IMR-90 (cell line): ENCODE results near the gene SOST. TPM values are rescaled to one million over a fixed set of nuclear protein-coding genes. Genes with fewer than 3 reads are reported as not detected.

Experiments
- ATAC-seq: fragments of 200-7000 bp; cut with Tn5 transposase; 2 replicates; pipeline ENCODE4 v1.9.1; 2020; ENCODE audit warnings: low read depth, mild to moderate bottlenecking, moderate library complexity
- BruUV-seq: library from RNA; stranded (reverse); fragments of 400-500 nt; replicated peaks from 2 replicates; lab custom pipeline; 2021; lab: Mats Ljungman, UMichigan
- CTCF ChIA-PET: fragments of 300-600 bp; formaldehyde crosslinking; extraction: SDS; loops from one replicate; lab custom pipeline; 2021; ENCODE audit warnings: antibody characterized with exemption; lab: Yijun Ruan, JAX
- POLR2A ChIA-PET: fragments of 300-600 bp; sonication (Branson Sonifier 250); formaldehyde crosslinking; loops from one replicate; lab custom pipeline; 2022; ENCODE audit warnings: antibody characterized with exemption; ENCODE audit not compliant: unreplicated experiment; lab: Charles Lee
- DNase-seq: peaks from one replicate; pipeline ENCODE4 v3.0.0; 2013
- H2AFZ ChIP-seq: replicated peaks from 2 replicates; pipeline ENCODE3; 2013; ENCODE audit warnings: low read length, mild to moderate bottlenecking; ENCODE audit not compliant: poor library complexity
- H2AK5ac ChIP-seq: 2 replicates; pipeline ENCODE4 v1.6.1; 2013; ENCODE audit warnings: low read depth, low read length, inconsistent platforms
- H2AK9ac ChIP-seq: replicated peaks from 2 replicates; pipeline ENCODE3; 2013; ENCODE audit warnings: mild to moderate bottlenecking, low read depth, low read length, moderate library complexity; ENCODE audit not compliant: poor library complexity
- H2BK120ac ChIP-seq: 2 replicates; pipeline ENCODE4 v1.6.1; 2013; ENCODE audit warnings: low read depth, low read length, inconsistent platforms
- H2BK15ac ChIP-seq: 3 replicates; pipeline ENCODE4 v1.6.1; 2013; ENCODE audit warnings: low read depth, low read length, inconsistent platforms
- H2BK20ac ChIP-seq: 2 replicates; pipeline ENCODE4 v1.6.1; 2013; ENCODE audit warnings: low read depth, mild to moderate bottlenecking, inconsistent platforms, low read length, moderate library complexity
- H2BK5ac ChIP-seq: 2 replicates; pipeline ENCODE4 v1.6.1; 2013; ENCODE audit warnings: mild to moderate bottlenecking, low read depth, low read length, inconsistent platforms; ENCODE audit not compliant: poor library complexity, severe bottlenecking
- H3K14ac ChIP-seq: replicated peaks from 2 replicates; pipeline ENCODE4 v1.6.1; 2013; ENCODE audit warnings: low read depth, low read length, inconsistent platforms
- H3K18ac ChIP-seq: 2 replicates; pipeline ENCODE4 v1.6.1; 2013; ENCODE audit warnings: low read depth, low read length, control low read depth
- H3K23ac ChIP-seq: 2 replicates; pipeline ENCODE4 v1.6.1; 2013; ENCODE audit warnings: low read depth, low read length, inconsistent platforms
- H3K27ac ChIP-seq: 2 replicates; pipeline ENCODE4 v1.5.1; 2013; ENCODE audit warnings: mild to moderate bottlenecking, control low read depth, low read length; ENCODE audit not compliant: insufficient read depth
- H3K27me3 ChIP-seq: 2 replicates; pipeline ENCODE4 v1.6.1; 2013; ENCODE audit warnings: low read length; ENCODE audit not compliant: control insufficient read depth, insufficient read depth
- H3K36me3 ChIP-seq: 2 replicates; pipeline ENCODE4 v1.6.1; 2013; ENCODE audit warnings: low read length, mixed read lengths; ENCODE audit not compliant: control insufficient read depth, insufficient read depth
- H3K4ac ChIP-seq: 2 replicates; pipeline ENCODE4 v1.6.1; 2013; ENCODE audit warnings: low read depth, low read length, inconsistent platforms
- H3K4me1 ChIP-seq: 2 replicates; pipeline ENCODE4 v1.6.1; 2013; ENCODE audit warnings: low read length, mixed read lengths; ENCODE audit not compliant: control insufficient read depth, insufficient read depth
- H3K4me2 ChIP-seq: 2 replicates; pipeline ENCODE4 v1.6.1; 2013; ENCODE audit warnings: low read depth, mild to moderate bottlenecking, control low read depth, low read length, moderate library complexity
- H3K4me3 ChIP-seq: 2 replicates; pipeline ENCODE4 v1.5.1; 2013; ENCODE audit warnings: low read depth, mild to moderate bottlenecking, control low read depth, low read length, moderate library complexity; ENCODE audit not compliant: insufficient read depth
- H3K56ac ChIP-seq: 2 replicates; pipeline ENCODE4 v1.6.1; 2013; ENCODE audit warnings: low read length, inconsistent platforms; ENCODE audit not compliant: insufficient read depth; ENCODE audit errors: extremely low read depth
- H3K79me1 ChIP-seq, 2 experiments: 2 replicates each; pipeline ENCODE4 v1.6.1; 2013; ENCODE audit warnings: low read length in 2 of 2, inconsistent platforms in 1 of 2, low read depth in 1 of 2
- H3K9ac ChIP-seq: 2 replicates; pipeline ENCODE4 v1.6.1; 2013; ENCODE audit warnings: low read depth, low read length, control low read depth
- H3K9me1 ChIP-seq: 2 replicates; pipeline ENCODE4 v1.6.1; 2013; ENCODE audit warnings: low read length, inconsistent platforms; ENCODE audit not compliant: insufficient read depth
- H3K9me3 ChIP-seq: 2 replicates; pipeline ENCODE4 v1.6.1; 2013; ENCODE audit warnings: low read length; ENCODE audit not compliant: control insufficient read depth, insufficient read depth
- H4K20me1 ChIP-seq: 2 replicates; pipeline ENCODE4 v1.6.1; 2013; ENCODE audit warnings: low read length, inconsistent platforms; ENCODE audit not compliant: insufficient read depth
- H4K5ac ChIP-seq: 2 replicates; pipeline ENCODE4 v1.6.1; 2013; ENCODE audit warnings: mild to moderate bottlenecking, low read depth, low read length, control low read depth
- H4K8ac ChIP-seq, 2 experiments: 2 replicates each; pipeline ENCODE4 v1.6.1; 2013; ENCODE audit warnings: low read depth in 2 of 2, low read length in 2 of 2, control low read depth in 1 of 2, inconsistent platforms in 1 of 2
- H4K91ac ChIP-seq: 2 replicates; pipeline ENCODE4 v1.6.1; 2013; ENCODE audit warnings: low read depth, low read length, inconsistent platforms; ENCODE audit not compliant: insufficient read depth
- BHLHE40 ChIP-seq: fragments of 150-350 bp; IDR thresholded peaks from 2 replicates; pipeline ENCODE4 v1.6.1; 2016; ENCODE audit warnings: mild to moderate bottlenecking, low read depth, low read length
- CEBPB ChIP-seq: IDR thresholded peaks from 2 replicates; pipeline ENCODE4 v1.6.1; 2012; ENCODE audit warnings: low read depth, low read length, improper control_type of control experiment
- CHD1 ChIP-seq: IDR thresholded peaks from 2 replicates; pipeline ENCODE4 v1.6.1; 2012; ENCODE audit warnings: low read depth, low read length, improper control_type of control experiment
- CTCF ChIP-seq: conservative IDR thresholded peaks from 2 replicates; pipeline ENCODE4 v1.5.1; 2012; ENCODE audit warnings: mild to moderate bottlenecking, low read depth, low read length, improper control_type of control experiment
- FOS ChIP-seq: fragments of 150-350 bp; IDR thresholded peaks from 2 replicates; pipeline ENCODE4 v1.6.1; 2016; ENCODE audit warnings: low read depth, low read length
- MAZ ChIP-seq: IDR thresholded peaks from 2 replicates; pipeline ENCODE4 v1.6.1; 2012; ENCODE audit warnings: low read depth, mild to moderate bottlenecking, low read length, improper control_type of control experiment, moderate library complexity, borderline replicate concordance
- NFE2L2 ChIP-seq: fragments of 150-350 bp; IDR thresholded peaks from 2 replicates; pipeline ENCODE4 v1.6.1; 2016; ENCODE audit warnings: low read depth, mild to moderate bottlenecking, low read length
- RCOR1 ChIP-seq: IDR thresholded peaks from 2 replicates; pipeline ENCODE4 v1.6.1; 2012; ENCODE audit warnings: mild to moderate bottlenecking, low read length, improper control_type of control experiment; ENCODE audit not compliant: insufficient replicate concordance
- SMC3 ChIP-seq: fragments of 150-350 bp; IDR thresholded peaks from 2 replicates; pipeline ENCODE4 v1.6.1; 2016; ENCODE audit warnings: low read depth, mild to moderate bottlenecking, antibody characterized with exemption, low read length, moderate library complexity
- WGBS, 2 experiments: methylation state at CpG; one replicate each; pipeline versions ENCODE4 v1.1.5 to v1.1.7; 2013; ENCODE audit warnings: missing lambda C conversion rate in 2 of 2; ENCODE audit not compliant: insufficient read length in 1 of 2; ENCODE audit errors: extremely low coverage in 2 of 2; 5-methylcytosine and 5-hydroxymethylcytosine counted together
- dilution Hi-C: fragments of 300-500 bp; cut with HindIII; formaldehyde crosslinking; loops from one replicate; pipeline ENCODE4 v1.14.3; 2018; ENCODE audit warnings: low sequenced_read_pairs; ENCODE audit not compliant: unreplicated experiment
- in situ Hi-C: fragments of 300-500 bp; cut with MboI; formaldehyde crosslinking; loops from 3 replicates; pipeline ENCODE4 v1.14.3; 2019; ENCODE audit warnings: low sequenced_read_pairs, inconsistent platforms, mixed read lengths
- intact Hi-C: fragments of 100-400 bp; cut with micrococcal nuclease; formaldehyde crosslinking; loops from 2 replicates; pipeline ENCODE4 v1.10.0; 2022
- polyA plus RNA-seq, 3 experiments: library from polyadenylated mRNA; depleted of rRNA; stranded (reverse); fragments of >200 nt; gene quantifications; 2 replicates each; pipeline ENCODE4 v1.2.3, GENCODE V29; 2012; ENCODE audit warnings: low replicate concordance in 1 of 3
- total RNA-seq: library from RNA; depleted of rRNA; stranded (reverse); fragments of >200 nt; gene quantifications from 2 replicates; pipeline ENCODE4 v1.2.3, GENCODE V29; 2012

SOST gene
- total and polyA plus RNA-seq, 2 of the 4 experiments (the other 2 are of a cell fraction): not detected

- Histone ChIP-seq H2AK9ac (no peak overlapping the region), H3K23ac (no peak overlapping the region), H3K4ac (no peak overlapping the region), H3K14ac (no peak overlapping the region), H3K4me2 (no peak overlapping the region), H2BK20ac (no peak overlapping the region), H2AK5ac (no peak overlapping the region), H2BK120ac (no peak overlapping the region), H4K8ac (no peak overlapping the region), H3K18ac (no peak overlapping the region), H3K9ac (no peak overlapping the region), H3K79me1 (no peaks in the 10 kb centered on the region), H4K20me1 (no peaks in the 10 kb centered on the region), H4K91ac (no peak overlapping the region), H4K5ac (no peak overlapping the region), H3K9me3 (no peaks in the 10 kb centered on the region), H2BK15ac (no peak overlapping the region), H3K36me3 (no peaks in the 10 kb centered on the region), H3K27me3 (peaks cover 46% of the 10 kb centered on the region), H3K4me3 (no peak overlapping the region), H2AFZ (no peak overlapping the region), H3K56ac (no peak overlapping the region), H2BK5ac (no peak overlapping the region), H3K9me1 (no peaks in the 10 kb centered on the region), H3K27ac (no peak overlapping the region), H3K4me1 (peaks cover 2% of the 10 kb centered on the region; the same call in 1 of the 2 replicates)
- ATAC-seq (no peak), DNase-seq (no peak)
- ChIA-PET POLR2A (interaction anchor here (0.5 to 1.2 kb wide), 2 partner anchors 68 to 298 kb away, joined by 3 to 5 read pairs; no protein-coding TSS in a partner anchor), CTCF (interaction anchor here (1.5 to 4.4 kb wide), 4 partner anchors 26 to 183 kb away, joined by 3 to 62 read pairs (median 30); no protein-coding TSS in a partner anchor)
- in situ Hi-C loops (no loop called here), intact Hi-C loops (loop anchor here (1.0 to 5.0 kb wide), 4 partner anchors 66 to 240 kb away; partner anchors contain the start of gene CD300LG), dilution Hi-C loops (no loop called here)
- no peak for TF ChIP-seq CEBPB
- TF ChIP-seq RCOR1: no peak
- TF ChIP-seq MAZ: no peak
- TF ChIP-seq CHD1: no peak
- no peak for TF ChIP-seq NFE2L2
- TF ChIP-seq SMC3: no peak
- TF ChIP-seq FOS: no peak
- TF ChIP-seq BHLHE40: no peak
- TF ChIP-seq CTCF: no peak
- WGBS, 2 experiments: 57% methylated on average over 3 of the region's 7 CpGs; no CpG with 5 or more reads in 1 of the 2 experiments
- BruUV-seq: no TSS peak
Observed at GRCh38 chr17:43759836-43760235, 1.2 kb upstream of the SOST start.
